ENCODE results near the gene PPP4R4. TPM values are rescaled to one million over a fixed set of nuclear protein-coding genes. Genes with fewer than 3 reads are reported as not detected.

PPP4R4 gene
- total and polyA plus RNA-seq, 2 of the 4 experiments (the other 2 are of a cell fraction) = 0.17 to 0.36 TPM

- TF ChIP-seq MAFK (IDR thresholded peaks at IDR 0.05; ENCODE audit: low read depth, low read length) (no peak), MAZ (IDR thresholded peaks at IDR 0.05; ENCODE audit: borderline replicate concordance, low read depth, low read length) (no peak), FOS (IDR thresholded peaks at IDR 0.05; ENCODE audit: low read depth, low read length) (no peak), RAD21 (IDR thresholded peaks at IDR 0.05; ENCODE audit: low read length) (no peak), RFX5 (IDR thresholded peaks at IDR 0.05; ENCODE audit: low read depth, low read length) (no peak), SMC3 (IDR thresholded peaks at IDR 0.05; ENCODE audit: low read depth, low read length) (no peak), CHD1 (IDR thresholded peaks at IDR 0.05; ENCODE audit: low read depth, low read length) (no peak), POLR2A (IDR thresholded peaks at IDR 0.05; ENCODE audit: low read depth, low read length) (no peak), RCOR1 (IDR thresholded peaks at IDR 0.05; ENCODE audit: insufficient replicate concordance, low read length) (no peak)
- TF ChIP-seq, protein P1, sequence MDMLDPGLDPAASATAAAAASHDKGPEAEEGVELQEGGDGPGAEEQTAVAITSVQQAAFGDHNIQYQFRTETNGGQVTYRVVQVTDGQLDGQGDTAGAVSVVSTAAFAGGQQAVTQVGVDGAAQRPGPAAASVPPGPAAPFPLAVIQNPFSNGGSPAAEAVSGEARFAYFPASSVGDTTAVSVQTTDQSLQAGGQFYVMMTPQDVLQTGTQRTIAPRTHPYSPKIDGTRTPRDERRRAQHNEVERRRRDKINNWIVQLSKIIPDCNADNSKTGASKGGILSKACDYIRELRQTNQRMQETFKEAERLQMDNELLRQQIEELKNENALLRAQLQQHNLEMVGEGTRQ (IDR thresholded peaks at IDR 0.05; ENCODE audit: low read depth, low read length) = no peak
- no peak overlapping the region for H3K27ac ChIP-seq (ENCODE audit: insufficient read depth, low read length)
- in situ Hi-C loops (cut with MboI; ENCODE audit: low sequenced_read_pairs) (no loop called here), intact Hi-C loops (cut with micrococcal nuclease) (no loop called here), dilution Hi-C loops (cut with HindIII; ENCODE audit: low sequenced_read_pairs, unreplicated experiment) (no loop called here)
- no peak overlapping the region for H2BK120ac ChIP-seq (ENCODE audit: low read depth, low read length)
- H3K27me3 ChIP-seq (ENCODE audit: control insufficient read depth, insufficient read depth, low read length) = no peaks in the 10 kb centered on the region
- no peak overlapping the region for H4K5ac ChIP-seq (ENCODE audit: low read depth, low read length)
- H3K9me1 ChIP-seq (ENCODE audit: insufficient read depth, low read length) = no peaks in the 10 kb centered on the region
- no peak overlapping the region for H2BK20ac ChIP-seq (ENCODE audit: low read depth, low read length)
- no CpG with 5 or more reads among the region's 2 CpGs for WGBS, 2 experiments (ENCODE audit: extremely low coverage in 2 of 2, insufficient read length in 1 of 2)
- peaks cover 3% of the 10 kb centered on the region; the same call in 1 of the 2 replicates for H3K9me3 ChIP-seq (ENCODE audit: control insufficient read depth, insufficient read depth, low read length)
- no peaks in the 10 kb centered on the region for H3K36me3 ChIP-seq (ENCODE audit: control insufficient read depth, insufficient read depth, low read length)
- no peak overlapping the region for H2BK5ac ChIP-seq (ENCODE audit: low read depth, low read length, poor library complexity, severe bottlenecking)
- H4K8ac ChIP-seq (ENCODE audit: low read depth in 2 of 2, low read length in 2 of 2) = no peak overlapping the region
- H2AK9ac ChIP-seq (replicated peaks; ENCODE audit: low read depth, low read length, poor library complexity) = peak overlapping the region; percentile 16
- no peak overlapping the region for H3K14ac ChIP-seq (replicated peaks; ENCODE audit: low read depth, low read length)
- no peaks in the 10 kb centered on the region for H4K20me1 ChIP-seq (ENCODE audit: insufficient read depth, low read length)
- ChIA-PET POLR2A (ENCODE audit: unreplicated experiment) (no interaction called here), CTCF (no interaction called here)
- no TSS peak for BruUV-seq (replicated peaks)
- H3K56ac ChIP-seq (ENCODE audit: extremely low read depth, insufficient read depth, low read length) = no peak overlapping the region
- no peaks in the 10 kb centered on the region for H3K4me1 ChIP-seq (ENCODE audit: control insufficient read depth, insufficient read depth, low read length)
- H2AFZ ChIP-seq (replicated peaks; ENCODE audit: low read length, poor library complexity) = no peak overlapping the region
- H3K4ac ChIP-seq (ENCODE audit: low read depth, low read length) = no peak overlapping the region
- no peak overlapping the region for H3K4me3 ChIP-seq (ENCODE audit: insufficient read depth, low read depth, low read length)
- H2BK15ac ChIP-seq (ENCODE audit: low read depth, low read length) = no peak overlapping the region
- H3K23ac ChIP-seq (ENCODE audit: low read depth, low read length) = no peak overlapping the region
- H3K9ac ChIP-seq (ENCODE audit: low read depth, low read length) = no peak overlapping the region
- H4K91ac ChIP-seq (ENCODE audit: insufficient read depth, low read depth, low read length) = no peak overlapping the region
- no peak for ATAC-seq (ENCODE audit: low read depth)
- no peaks in the 10 kb centered on the region for H3K79me1 ChIP-seq (ENCODE audit: low read depth in 1 of 2, low read length in 2 of 2)
- no peak overlapping the region for H3K4me2 ChIP-seq (ENCODE audit: low read depth, low read length)
- H2AK5ac ChIP-seq (ENCODE audit: low read depth, low read length) = no peak overlapping the region
- no peak for DNase-seq
- H3K18ac ChIP-seq (ENCODE audit: low read depth, low read length) = no peak overlapping the region
These were observed 43.0 kb downstream of the PPP4R4 start for GRCh38 chr14:94217116-94217515.

All from IMR-90 (cell line).